OCI-LY1 (cell line): ENCODE measurements around the gene ZNF366.

Experiments
- H2AFZ ChIP-seq: fragments of 200-600 bp; sonication (generic), shearing (Covaris generic); 2 replicates; pipeline ENCODE4 v1.6.0; 2014; ENCODE audit warnings: antibody characterized with exemption, mild to moderate bottlenecking, low read length
- H3F3A ChIP-seq: fragments of 200-600 bp; sonication (generic), shearing (Covaris generic); 2 replicates; pipeline ENCODE4 v1.6.0; 2014; ENCODE audit warnings: mild to moderate bottlenecking, antibody characterized with exemption, low read length, moderate library complexity; ENCODE audit not compliant: insufficient read depth
- H3K27ac ChIP-seq: fragments of 200-600 bp; sonication (generic); 2 replicates; pipeline ENCODE4 v1.5.1; 2014; ENCODE audit warnings: low read length, mixed run types, mild to moderate bottlenecking, low read depth; ENCODE audit not compliant: poor library complexity, severe bottlenecking
- H3K27me3 ChIP-seq: fragments of 200-600 bp; sonication (generic); 2 replicates; pipeline ENCODE4 v1.6.0; 2014; ENCODE audit warnings: antibody characterized with exemption, mild to moderate bottlenecking, low read length, moderate library complexity; ENCODE audit not compliant: insufficient read depth
- H3K36me3 ChIP-seq: fragments of 200-600 bp; sonication (generic); 2 replicates; pipeline ENCODE4 v1.6.1; 2014; ENCODE audit warnings: mild to moderate bottlenecking, antibody characterized with exemption, low read length, moderate library complexity, mixed read lengths; ENCODE audit not compliant: insufficient read depth
- H3K4me1 ChIP-seq: fragments of 200-600 bp; sonication (generic); 2 replicates; pipeline ENCODE4 v1.5.1; 2014; ENCODE audit warnings: mild to moderate bottlenecking, low read length, moderate library complexity; ENCODE audit not compliant: insufficient read depth, severe bottlenecking
- H3K4me2 ChIP-seq: fragments of 200-600 bp; sonication (generic), shearing (Covaris generic); 2 replicates; pipeline ENCODE4 v1.6.1; 2014; ENCODE audit warnings: low read length
- H3K4me3 ChIP-seq: fragments of 200-600 bp; sonication (generic); 2 replicates; pipeline ENCODE4 v1.5.1; 2014; ENCODE audit warnings: low read length, low read depth, mild to moderate bottlenecking, mixed read lengths; ENCODE audit not compliant: poor library complexity, severe bottlenecking
- H3K79me2 ChIP-seq: fragments of 200-600 bp; shearing (Covaris generic); 2 replicates; pipeline ENCODE4 v1.6.1; 2016; ENCODE audit warnings: mixed run types, low read length, mixed read lengths; ENCODE audit not compliant: insufficient read depth
- H3K9ac ChIP-seq: fragments of 200-600 bp; sonication (generic), shearing (Covaris generic); 2 replicates; pipeline ENCODE4 v1.6.1; 2014; ENCODE audit warnings: mild to moderate bottlenecking, low read length, mixed read lengths
- H3K9me2 ChIP-seq: fragments of 200-600 bp; sonication (generic), shearing (Covaris generic); 2 replicates; pipeline ENCODE4 v1.6.1; 2014; ENCODE audit warnings: low read depth, mild to moderate bottlenecking, low read length, mixed read lengths
- H3K9me3 ChIP-seq: fragments of 200-600 bp; shearing (Covaris generic); 2 replicates; pipeline ENCODE4 v1.6.1; 2014; ENCODE audit warnings: low read length, mixed read lengths
- H4K20me1 ChIP-seq: fragments of 200-600 bp; sonication (generic), shearing (Covaris generic); 2 replicates; pipeline ENCODE4 v1.6.0; 2016; ENCODE audit warnings: mild to moderate bottlenecking, low read length; ENCODE audit not compliant: insufficient read depth
- EZH2 ChIP-seq: fragments of 200-600 bp; sonication (generic), shearing (Covaris generic); IDR thresholded peaks from 2 replicates; pipeline ENCODE4 v1.8.0; 2017; ENCODE audit warnings: borderline replicate concordance, mixed run types, mild to moderate bottlenecking, antibody characterized with exemption, low read length, moderate library complexity, mixed read lengths
- TF ChIP-seq, protein P1 (sequence below): fragments of 200-600 bp; sonication (generic), shearing (Covaris generic); IDR thresholded peaks from 2 replicates; pipeline ENCODE4 v1.5.1; 2017; ENCODE audit warnings: mild to moderate bottlenecking, antibody characterized with exemption, low read length, moderate library complexity, mixed read lengths

ZNF366 gene

DNA sequence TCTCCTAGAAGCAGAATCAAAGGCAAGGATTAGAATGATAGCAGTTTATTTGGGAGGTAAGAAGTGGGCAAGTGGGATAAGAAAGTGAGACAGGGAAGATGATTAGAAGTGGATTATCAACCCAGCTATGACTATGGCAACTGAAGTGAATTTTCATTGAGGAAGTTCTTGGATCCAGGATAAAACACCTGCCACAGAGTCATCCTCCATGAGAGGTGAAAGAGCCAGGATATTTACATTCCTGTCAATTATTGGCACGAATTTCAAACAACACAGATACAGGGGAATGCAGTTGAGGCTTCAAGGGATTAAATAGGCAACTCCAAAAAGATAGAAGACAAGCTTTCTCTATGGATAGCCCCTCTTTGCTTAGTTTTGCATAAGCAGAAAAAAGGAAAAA is 31.8 kb upstream of the ZNF366 start:
- Histone ChIP-seq H3K4me2 (no peak overlapping the region), H3K27me3 (no peaks in the 10 kb centered on the region), H3K4me1 (no peaks in the 10 kb centered on the region), H3K79me2 (no peaks in the 10 kb centered on the region), H3K36me3 (no peaks in the 10 kb centered on the region), H3K9me3 (no peaks in the 10 kb centered on the region), H3K4me3 (no peak overlapping the region), H2AFZ (no peak overlapping the region), H3F3A (no peaks in the 10 kb centered on the region), H4K20me1 (no peaks in the 10 kb centered on the region), H3K9ac (no peak overlapping the region), H3K27ac (no peak overlapping the region), H3K9me2 (no peaks in the 10 kb centered on the region)
- TF ChIP-seq, protein P1, sequence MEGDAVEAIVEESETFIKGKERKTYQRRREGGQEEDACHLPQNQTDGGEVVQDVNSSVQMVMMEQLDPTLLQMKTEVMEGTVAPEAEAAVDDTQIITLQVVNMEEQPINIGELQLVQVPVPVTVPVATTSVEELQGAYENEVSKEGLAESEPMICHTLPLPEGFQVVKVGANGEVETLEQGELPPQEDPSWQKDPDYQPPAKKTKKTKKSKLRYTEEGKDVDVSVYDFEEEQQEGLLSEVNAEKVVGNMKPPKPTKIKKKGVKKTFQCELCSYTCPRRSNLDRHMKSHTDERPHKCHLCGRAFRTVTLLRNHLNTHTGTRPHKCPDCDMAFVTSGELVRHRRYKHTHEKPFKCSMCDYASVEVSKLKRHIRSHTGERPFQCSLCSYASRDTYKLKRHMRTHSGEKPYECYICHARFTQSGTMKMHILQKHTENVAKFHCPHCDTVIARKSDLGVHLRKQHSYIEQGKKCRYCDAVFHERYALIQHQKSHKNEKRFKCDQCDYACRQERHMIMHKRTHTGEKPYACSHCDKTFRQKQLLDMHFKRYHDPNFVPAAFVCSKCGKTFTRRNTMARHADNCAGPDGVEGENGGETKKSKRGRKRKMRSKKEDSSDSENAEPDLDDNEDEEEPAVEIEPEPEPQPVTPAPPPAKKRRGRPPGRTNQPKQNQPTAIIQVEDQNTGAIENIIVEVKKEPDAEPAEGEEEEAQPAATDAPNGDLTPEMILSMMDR: no peak
- no peak for TF ChIP-seq EZH2

DNA sequence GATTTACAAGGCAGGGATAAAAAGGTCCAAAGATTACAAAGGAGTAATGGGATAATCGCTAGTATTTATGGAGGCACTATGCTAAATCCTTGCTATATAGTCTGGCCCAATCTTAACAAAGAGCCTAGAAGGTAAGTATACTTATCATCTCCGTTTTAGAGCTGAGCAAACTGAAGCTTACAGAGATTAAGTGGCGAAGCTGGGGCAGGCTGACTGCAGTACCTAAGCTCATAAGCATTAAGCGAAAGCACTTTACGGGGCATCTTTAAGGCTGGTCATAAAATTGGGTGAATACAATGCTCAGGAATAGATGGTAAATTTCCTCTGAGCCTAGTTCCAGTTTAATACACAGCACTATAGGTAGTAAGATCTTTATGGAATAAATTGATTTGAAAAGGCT is 30.0 kb upstream of the ZNF366 start:
- Histone ChIP-seq H3K4me2 (no peak overlapping the region), H3K4me1 (no peaks in the 10 kb centered on the region), H3K27me3 (no peaks in the 10 kb centered on the region), H3K9me3 (no peaks in the 10 kb centered on the region), H3K27ac (no peak overlapping the region), H3F3A (no peaks in the 10 kb centered on the region), H2AFZ (no peak overlapping the region), H3K4me3 (no peak overlapping the region), H4K20me1 (no peaks in the 10 kb centered on the region), H3K9me2 (no peaks in the 10 kb centered on the region), H3K36me3 (no peaks in the 10 kb centered on the region), H3K79me2 (no peaks in the 10 kb centered on the region), H3K9ac (no peak overlapping the region)
- TF ChIP-seq EZH2: no peak
- TF ChIP-seq, protein P1: no peak

DNA sequence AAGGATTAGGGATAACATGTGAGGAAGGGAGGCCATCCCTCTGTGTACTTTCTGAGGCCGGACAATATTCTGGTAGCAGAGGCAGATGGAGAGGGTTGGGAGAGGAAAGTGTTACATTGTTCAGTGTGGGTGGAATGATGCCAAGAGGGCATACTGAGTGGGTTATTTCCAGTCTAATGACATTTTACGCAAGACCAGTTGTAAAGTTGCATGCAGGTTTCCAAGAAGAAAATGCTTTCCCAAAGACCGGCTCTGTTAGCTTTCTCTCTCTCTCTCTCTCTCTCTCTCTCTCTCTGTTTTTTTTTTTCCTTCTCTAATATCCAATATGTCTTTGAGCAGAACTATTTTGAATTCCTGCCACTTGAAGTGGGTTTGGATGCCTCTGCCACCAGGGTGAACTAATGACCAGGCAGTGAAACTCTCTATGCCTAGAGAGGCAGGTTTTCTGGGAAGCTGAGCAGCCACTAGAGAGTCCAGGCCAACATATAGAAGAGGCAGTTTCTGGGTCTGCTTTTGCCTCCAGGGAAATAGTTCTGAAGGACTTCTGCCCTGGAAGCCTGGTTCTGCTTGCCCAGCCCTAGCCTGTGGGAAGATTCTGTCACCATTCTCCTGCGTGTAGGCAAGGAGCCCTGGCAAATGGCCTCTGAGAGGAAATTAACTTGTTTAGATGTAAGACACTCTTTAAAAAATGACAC is 24.4 kb upstream of the ZNF366 start:
- Histone ChIP-seq H3K9ac (no peak overlapping the region), H3K36me3 (no peaks in the 10 kb centered on the region), H3K4me1 (no peaks in the 10 kb centered on the region), H3F3A (no peaks in the 10 kb centered on the region), H3K79me2 (no peaks in the 10 kb centered on the region), H3K9me3 (no peaks in the 10 kb centered on the region), H3K4me2 (no peak overlapping the region), H3K27me3 (no peaks in the 10 kb centered on the region; the same call in 1 of the 2 replicates), H3K9me2 (no peaks in the 10 kb centered on the region), H3K27ac (no peak overlapping the region), H4K20me1 (no peaks in the 10 kb centered on the region), H3K4me3 (no peak overlapping the region), H2AFZ (no peak overlapping the region)
- TF ChIP-seq EZH2: no peak
- TF ChIP-seq, protein P1: no peak
